Endothelial cell of hepatic sinusoid (primary cell): ENCODE results near the gene UHMK1.

Source experiments
- in situ Hi-C: cut with HindIII; loops from 2 replicates; pipeline ENCODE4 v1.10.0; 2017; ENCODE audit warnings: low sequenced_read_pairs

The UHMK1 gene

DNA sequence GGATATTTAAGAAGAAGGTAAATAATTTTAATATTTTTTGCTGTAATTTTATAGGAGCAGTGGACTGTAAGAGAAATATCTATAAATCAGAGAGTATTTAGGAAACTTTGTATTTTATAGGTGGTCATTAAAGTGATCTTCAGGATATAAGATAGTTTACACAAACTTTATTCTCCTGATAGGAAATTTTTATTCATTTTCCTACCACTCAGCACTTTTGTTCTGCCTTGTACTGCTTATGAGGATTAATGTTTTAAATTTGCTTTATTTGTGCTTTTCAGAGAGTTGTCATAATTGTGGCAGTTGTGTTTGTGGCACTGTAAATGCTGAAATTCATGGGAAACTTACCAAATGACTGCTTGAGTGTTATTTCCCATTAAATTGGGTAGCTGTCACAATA is 29.7 kb downstream of the UHMK1 start:
- in situ Hi-C loops: no loop called here

DNA sequence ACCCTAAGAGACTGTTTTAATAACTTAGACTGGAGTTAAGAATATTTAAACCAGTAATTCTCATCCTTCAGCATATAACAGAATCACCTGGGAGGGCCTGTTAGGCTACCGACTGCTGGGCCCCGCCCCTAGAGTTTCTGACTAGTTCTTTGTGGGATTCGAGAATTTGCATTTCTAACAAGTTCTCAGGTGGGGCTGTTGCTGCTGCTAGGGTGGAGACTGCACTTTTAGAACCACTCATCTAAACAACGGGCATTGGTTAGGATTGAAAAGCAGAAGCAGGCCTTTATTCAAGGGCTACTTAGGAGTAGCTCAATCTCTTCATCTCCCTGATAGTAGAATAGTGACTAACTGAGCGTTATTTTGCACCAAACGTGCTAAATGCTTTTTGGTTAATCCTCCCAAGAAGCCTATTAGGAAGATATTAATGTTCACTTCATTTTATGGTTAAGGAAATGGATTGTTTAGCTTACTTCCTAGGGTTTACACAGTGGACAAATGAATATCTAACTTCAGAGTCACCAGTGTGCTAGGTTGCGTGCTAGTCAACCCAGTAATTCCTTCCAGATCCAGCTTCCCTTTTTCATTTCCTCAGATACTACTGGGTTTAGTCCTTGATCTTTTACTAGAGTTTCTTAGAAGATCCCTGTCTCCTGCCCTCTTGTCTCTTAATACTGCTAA is 32.8 kb downstream of the UHMK1 start:
- in situ Hi-C loops: no loop called here

DNA sequence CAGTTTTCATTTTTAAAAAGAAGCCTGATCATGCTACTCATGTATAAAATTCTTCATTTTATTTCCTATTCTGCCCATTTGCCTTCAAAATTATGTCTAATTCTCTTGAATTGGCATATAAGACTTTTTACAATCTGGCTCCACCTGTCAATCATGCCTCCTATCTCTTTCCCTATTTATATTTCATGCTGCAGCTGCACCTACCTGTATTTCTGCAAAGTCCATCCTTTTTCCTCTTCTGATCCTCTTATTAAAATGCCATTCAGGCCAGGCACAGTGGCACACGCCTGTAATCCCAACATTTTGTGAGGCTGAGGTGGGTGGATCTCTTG is 33.3 kb downstream of the UHMK1 start:
- in situ Hi-C loops: no loop called here

DNA sequence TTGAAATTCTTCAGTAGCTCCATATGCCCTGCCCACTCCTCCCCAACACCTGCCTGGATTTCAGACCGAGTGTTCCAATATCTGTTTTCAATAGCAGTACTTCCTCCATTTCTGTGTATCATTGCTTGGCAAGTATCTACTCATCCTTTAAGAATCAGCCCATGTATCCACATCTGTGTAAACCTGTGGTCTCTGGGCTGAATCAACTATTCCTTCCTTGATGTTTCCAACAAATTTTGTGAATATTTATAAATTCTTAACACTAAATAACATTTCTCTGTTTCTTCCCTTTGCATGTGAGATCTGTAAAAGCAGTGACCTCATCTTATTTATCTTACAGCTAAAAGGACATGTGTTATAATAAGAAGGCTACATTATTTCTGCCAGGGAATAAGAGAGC is 37.9 kb downstream of the UHMK1 start:
- in situ Hi-C loops: no loop called here

DNA sequence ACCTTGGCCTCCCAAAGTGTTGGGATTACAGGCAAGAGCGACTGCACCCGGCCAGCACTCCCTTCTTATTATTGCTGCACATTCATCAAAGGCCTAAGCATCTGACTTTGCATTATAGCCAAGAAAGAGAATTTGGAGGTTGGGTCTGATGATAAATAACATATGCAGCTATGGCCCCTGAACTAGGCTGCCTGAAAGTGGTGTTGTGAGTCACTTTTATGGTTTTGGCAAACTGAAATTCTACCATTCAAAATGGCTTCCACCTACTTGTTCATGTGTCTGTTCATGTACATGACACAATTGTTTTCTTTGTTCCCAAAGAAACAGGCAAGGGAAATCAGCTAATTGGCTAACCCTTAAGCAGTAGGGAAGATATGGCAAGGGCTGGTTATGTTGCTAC is 38.9 kb downstream of the UHMK1 start:
- in situ Hi-C loops: no loop called here

GRCh38 chr1:162537216-162537615 is 39.6 kb downstream of the UHMK1 start:
- in situ Hi-C loops: no loop called here

DNA sequence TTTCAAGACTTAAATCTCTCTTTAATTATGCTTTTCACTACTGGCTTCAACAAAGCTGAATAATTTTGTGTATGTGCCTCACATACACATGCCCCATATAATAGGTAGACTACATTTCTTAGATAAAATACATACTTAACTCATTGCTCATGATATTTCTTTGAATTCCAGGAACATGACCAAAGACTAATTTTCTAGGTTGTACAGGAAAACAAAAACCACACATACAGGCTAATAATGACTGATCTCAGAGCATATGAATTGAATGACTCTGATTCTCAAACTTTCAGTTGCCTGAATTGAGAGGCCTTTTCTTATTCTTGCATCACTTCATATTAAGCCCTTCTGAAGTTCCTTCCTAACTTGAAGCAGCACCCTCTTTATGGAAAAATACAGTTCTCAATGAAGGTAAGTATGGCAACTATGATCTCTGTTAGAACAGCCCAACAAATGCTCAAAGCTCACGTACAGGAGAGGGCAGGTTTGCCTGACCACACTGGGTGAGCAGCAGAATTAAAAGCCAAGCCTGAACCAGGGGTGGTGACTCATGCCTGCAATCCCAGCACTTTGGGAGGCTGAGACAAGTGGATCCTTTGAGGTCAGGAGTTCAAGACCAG is 41.3 kb downstream of the UHMK1 start:
- in situ Hi-C loops: no loop called here

GRCh38 chr1:162541619-162542141 is 44.1 kb downstream of the UHMK1 start:
- in situ Hi-C loops: no loop called here

- in situ Hi-C loops: no loop called here
These were observed 45.6 kb downstream of the UHMK1 start for GRCh38 chr1:162543228-162543627.

DNA sequence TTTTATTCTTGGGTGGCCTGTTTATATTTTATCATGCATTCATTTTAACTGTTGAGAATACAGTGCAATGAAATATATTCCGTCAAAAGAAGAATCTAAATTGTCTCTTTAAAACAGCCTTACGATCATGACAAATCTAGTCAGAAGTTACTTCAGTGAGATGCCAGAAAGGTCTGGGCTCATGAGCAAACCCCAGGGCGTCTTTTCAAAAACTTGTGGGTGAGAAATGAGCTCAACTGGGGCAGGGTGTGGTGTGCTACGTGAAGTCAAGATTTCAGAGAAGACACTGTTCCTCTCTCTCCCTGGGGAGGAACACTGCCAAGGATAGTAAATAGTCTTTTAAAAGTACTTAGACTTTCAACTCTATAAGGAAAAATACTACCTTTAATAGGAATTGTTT is 50.6 kb downstream of the UHMK1 start:
- in situ Hi-C loops: no loop called here

DNA sequence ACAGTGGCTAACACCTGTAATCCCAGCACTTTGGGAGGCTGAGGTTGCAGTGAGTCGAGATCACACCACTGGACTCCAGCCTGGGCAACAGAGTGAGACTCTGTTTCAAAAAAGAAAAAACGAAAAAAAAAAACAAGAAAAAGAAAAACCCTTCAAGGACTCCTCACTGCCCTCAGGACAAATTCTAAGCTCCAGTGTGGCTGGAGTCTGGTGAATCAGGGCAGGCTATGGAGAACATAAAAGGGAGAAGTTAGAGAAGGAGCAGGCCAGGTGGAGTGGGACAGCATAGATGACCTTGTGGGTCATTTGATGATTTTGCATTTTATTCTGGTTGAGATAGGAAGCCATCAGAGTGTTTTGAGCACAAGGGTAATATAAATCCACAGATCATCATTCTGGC is 51.4 kb downstream of the UHMK1 start:
- in situ Hi-C loops: no loop called here

- in situ Hi-C loops: no loop called here
These were observed 53.3 kb downstream of the UHMK1 start for GRCh38 chr1:162550925-162551324.

- in situ Hi-C loops: no loop called here
These were observed 54.5 kb downstream of the UHMK1 start for GRCh38 chr1:162551969-162552683.

DNA sequence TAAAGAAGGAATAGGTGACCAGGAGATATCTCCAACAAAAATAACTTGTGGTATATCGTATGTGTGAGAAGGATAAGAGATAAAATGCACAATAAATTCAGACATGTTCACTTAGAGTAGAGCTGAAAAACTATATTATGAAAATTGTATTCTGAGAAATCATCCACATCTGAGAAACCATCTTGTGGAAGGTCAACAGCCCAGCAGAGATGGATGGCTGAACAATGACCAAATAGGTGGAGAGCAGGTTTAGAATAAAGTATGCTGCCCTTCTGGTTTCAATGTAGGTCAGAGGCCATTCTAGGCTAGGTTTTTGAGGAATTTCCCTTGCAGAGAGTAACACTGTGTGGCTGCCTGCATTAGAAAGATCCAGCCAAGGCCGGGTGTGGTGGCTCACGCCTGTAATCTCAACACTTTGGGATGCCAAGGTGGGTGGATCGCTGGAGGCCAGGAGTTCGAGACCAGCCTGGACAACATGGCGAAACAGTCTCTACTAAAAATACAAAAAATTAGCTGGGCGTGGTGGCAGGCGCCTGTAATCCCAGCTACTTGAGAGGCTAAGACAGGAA is 55.1 kb downstream of the UHMK1 start:
- in situ Hi-C loops: no loop called here

DNA sequence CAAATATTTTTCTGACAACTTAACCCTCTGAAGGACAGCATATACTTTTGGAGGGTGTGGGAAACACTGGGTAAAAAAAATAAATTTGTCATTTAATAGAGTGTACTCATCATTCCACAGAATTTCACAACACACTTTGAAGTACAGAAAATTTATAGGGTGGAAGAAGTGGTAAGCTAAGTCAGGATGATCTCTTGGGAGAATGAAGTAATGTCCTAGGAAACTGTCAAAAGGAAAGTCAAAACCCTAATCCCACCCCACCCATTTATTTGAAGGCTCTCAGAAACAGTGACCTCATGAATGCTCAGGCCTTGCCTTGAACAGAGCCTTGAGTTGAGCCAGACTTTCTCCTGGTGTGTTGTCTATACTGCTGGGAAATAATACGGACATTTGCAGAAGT is 56.6 kb downstream of the UHMK1 start:
- in situ Hi-C loops: no loop called here

DNA sequence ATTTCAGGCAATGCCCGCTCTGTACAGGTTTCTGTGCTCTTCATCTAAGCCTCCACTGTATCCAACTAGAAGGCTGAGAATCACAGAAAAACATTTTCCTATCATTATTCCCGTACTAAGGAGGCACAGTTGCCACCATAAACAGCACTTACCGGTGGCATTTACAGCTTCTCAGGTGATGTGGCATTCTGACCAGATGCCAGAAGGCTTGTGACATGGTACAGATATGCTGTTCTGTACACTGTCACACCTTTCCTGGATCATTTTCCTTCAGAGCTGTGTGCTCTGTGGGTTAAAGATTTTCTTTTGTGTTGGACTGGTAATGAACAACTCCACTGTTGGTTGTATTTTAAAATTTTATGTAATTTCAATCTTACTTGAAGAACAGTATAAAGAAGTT is 59.9 kb downstream of the UHMK1 start:
- in situ Hi-C loops: no loop called here

DNA sequence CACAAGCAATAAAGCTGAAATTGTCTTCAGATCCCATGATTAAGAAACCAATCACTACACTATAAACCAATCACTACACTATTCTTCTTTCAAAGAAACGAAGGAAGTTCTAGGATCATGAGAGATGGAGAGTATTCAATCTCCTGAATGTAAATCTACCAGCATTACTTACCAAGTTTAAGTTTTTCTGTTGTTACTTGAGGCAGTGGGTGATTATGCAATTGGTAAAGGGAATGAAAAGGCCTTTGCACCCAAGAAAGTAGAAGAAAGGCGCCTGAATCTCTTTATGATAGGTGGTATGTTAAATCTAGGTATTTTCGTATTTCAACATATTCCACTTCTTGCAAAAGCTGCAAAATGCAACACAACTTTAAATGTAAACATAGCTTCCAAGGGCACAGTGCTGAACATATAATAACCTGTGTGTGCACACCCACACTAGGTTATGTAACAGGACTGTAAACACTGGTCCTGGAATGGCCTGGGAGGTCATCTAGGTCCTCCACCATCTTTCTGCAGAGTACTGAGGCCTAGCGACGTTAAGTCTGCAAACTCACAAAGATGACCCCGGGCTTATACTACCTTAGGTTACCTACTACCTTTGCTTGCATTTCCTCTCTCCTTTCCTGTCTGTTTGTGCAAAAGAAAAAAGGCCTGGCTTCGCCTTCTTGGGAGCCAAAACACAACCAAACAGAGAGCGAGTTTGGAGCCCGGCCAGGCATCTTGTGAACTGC is 62.9 kb downstream of the UHMK1 start:
- in situ Hi-C loops: loop anchor here (5.0 to 10.0 kb wide), 2 partner anchors 68 to 104 kb away; no protein-coding TSS in a partner anchor

- in situ Hi-C loops: loop anchor here (5.0 to 10.0 kb wide), 2 partner anchors 69 to 104 kb away; no protein-coding TSS in a partner anchor
These were observed 63.5 kb downstream of the UHMK1 start for GRCh38 chr1:162561037-162561615.

DNA sequence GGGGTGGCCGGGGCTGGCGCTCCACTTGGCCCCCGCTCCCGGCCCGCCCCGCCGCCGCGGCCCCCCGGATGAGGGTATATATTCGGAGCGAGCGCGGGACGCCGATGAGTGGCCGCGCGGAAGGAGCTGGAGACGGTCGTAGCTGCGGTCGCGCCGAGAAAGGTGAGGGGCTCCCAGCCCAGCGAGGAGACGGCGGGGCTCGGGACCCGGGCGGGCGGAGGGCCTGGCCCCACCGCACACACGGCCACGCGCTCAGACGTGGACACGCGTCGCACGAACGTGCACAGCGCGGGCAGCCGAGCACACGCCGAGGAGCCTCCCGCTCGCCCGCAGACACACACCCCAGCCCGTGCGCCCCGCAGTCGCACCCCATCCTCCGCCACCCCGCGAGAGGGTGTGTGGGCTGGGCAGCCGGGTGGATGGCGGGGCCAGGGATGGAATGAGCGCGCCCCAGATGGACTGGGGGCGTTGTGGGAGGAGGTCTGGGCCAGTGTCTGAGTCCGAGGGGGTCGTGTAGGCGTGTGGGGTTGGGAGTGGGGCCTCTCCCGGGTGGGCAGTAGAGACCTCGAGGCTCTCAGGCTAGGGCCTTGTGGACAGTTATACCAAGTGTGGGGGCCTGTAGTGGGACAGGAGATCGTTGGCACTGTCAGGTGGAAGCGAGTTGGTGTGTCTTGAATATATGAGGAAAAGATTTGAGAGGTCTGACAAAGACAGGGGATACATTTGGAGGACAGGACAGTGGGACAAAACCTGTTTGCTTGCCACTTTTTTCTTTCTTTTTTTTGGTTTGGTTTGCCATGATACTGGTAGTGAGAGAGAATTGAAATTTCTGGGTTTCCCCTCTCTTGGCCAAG is 64.2 kb downstream of the UHMK1 start, which contains the start of gene UAP1:
UAP1 (plus strand) TSS at position 107 of the 854 bp plus-strand sequence. CDS start 4,347 bp downstream, outside the sequence.
- in situ Hi-C loops: loop anchor here (5.0 to 10.0 kb wide), 2 partner anchors 70 to 103 kb away; no protein-coding TSS in a partner anchor
